T-helper 2 cell treated with Interferon-gamma antibody and Interleukin-4, amounts not matched to agents 100 ng/mL and 5 ng/mL, for 36 hours (primary cell): ENCODE measurements around the gene BANP. TPM values are rescaled to one million over a fixed set of nuclear protein-coding genes. Genes with fewer than 3 reads are reported as not detected.
"Not testable (repeated sequence)": the region's sequence is repeated elsewhere in the genome, so short reads cannot be mapped to it uniquely, and the experiment has no call there.

Experiments used
- intact Hi-C: fragments of 100-400 bp; cut with micrococcal nuclease; formaldehyde crosslinking; loops from one replicate; pipeline ENCODE4 v1.15.1; 2023
- total RNA-seq: library from RNA; stranded (reverse); gene quantifications from 2 replicates; pipeline ENCODE4 v1.2.3, GENCODE V29; 2022

The BANP gene
- total RNA-seq, 1 donor from 2014 or later, result 45.1 TPM

DNA sequence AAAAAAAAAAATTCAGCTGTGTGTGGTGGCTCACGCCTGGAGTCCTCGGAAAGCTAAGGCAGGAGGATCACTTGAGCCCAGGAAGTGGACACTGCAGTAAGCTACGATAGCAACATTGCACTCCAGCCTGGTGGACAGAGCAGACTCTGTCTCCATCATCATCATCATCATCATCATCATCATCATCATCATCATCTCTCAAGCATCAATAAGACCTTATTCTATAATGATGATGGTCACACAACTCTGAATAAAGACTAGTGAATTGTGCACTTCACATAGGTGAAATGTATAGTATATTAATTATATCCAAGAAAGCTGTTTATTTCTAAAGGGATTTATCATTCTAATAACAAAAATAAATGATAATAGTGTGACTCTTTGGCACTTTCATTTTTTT is 143.7 kb downstream of the BANP start:
- intact Hi-C loops, result not testable (repeated sequence)

DNA sequence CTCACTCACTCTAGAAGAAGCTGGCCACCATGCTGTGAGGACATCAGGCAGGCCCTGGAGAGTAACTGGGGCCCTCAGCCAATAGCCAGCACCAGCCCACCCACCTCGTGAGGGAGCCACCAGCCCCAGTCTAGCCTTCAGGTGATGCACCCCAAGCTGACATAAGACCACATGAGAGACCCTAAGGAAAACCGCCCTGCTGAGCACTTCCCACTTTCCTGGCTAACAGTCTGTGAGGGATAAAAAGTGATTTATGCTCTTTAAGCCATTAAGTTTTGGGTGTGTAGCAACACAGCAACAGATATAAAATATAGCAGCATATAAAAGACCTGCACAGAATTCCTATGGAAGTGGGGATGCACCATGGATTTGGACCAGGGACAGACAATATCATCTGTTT is 145.4 kb downstream of the BANP start:
- intact Hi-C loops, result not testable (repeated sequence)

- intact Hi-C loops, result not testable (repeated sequence)
These were observed 147.7 kb downstream of the BANP start for GRCh38 chr16:88098731-88099562.

DNA sequence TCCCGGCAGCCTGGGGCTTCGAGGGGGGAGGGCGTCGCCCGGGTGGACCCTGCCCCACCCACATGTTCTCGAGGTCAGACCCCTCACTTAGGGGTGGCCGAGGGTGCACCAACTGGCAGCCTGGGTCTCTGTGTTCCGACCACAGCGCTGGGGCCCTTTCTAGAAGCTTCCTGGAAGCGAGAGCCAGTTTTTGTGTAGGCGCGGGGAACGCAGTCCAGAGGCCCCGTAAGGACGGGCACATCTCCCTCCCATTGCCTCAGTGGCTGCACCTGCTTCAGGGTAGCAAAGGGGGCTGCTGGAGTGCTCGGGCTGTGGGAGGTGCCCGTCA is 148.3 kb downstream of the BANP start:
- intact Hi-C loops, result no loop called here

GRCh38 chr16:88099956-88100355 is 148.7 kb downstream of the BANP start:
- intact Hi-C loops, result not testable (repeated sequence)

GRCh38 chr16:88100801-88101622 is 149.8 kb downstream of the BANP start:
- intact Hi-C loops, result not testable (repeated sequence)

DNA sequence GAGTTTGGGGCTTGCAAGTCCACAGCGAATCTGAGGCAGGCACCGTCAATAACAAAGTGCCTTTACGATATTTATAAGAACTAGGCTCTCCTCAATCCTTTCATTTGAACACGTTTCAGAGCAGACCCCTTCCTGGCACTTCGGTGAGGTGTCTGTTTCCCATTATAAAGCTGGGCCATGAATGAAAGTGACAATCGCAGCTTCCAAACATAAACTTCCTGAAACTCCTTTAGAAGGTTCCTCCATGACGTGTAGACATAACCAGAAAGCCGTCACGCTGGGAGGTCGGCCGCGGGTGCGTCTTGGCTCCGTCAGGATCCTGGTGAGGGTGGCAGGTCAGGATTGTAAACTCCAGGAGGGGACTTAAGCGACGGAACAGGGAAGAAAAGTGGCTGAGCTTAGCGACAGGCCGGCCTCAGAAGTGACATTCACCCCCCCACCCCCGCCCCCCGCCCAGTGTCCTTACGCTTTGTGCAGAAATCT is 150.4 kb downstream of the BANP start:
- intact Hi-C loops, result not testable (repeated sequence)

DNA sequence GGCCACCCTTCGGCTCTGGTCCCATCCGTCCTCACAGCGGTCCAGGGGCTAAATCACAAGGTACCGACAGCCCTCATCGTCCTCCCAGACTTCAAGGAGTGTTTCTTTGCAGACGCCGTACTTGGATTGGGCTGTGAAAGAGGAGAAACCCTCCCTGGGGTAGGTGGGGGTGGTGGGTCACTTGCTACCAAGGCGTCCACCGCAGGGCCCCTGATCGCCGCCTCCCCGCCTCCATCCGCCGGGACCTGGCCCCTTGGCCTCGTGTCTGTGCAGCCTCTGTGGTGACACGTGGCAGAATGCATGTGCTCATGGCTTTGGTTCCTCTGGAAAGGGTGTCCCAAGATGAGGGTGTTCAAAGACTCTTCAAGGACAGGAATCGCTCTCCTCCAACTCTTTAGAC is 151.4 kb downstream of the BANP start:
- intact Hi-C loops, result no loop called here

DNA sequence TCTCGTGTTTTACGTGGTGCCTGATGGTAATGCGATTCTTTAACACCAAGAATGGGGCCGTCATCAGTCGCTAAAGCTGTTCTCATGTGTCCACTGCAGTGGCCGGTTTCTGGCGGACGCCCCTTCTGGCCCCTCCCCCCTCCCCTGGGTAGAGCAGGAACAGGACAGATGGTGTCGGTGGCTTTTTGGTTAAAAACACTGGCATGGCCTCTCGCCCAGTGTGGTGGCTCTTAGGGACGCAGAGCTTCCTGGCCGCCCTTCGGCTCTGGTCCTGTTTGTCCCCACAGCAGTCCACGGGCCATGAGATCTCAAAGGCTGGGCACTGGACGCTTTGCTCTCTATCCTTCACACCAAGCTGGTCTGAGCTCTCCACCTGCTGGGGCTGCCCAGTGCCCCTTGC is 151.8 kb downstream of the BANP start:
- intact Hi-C loops, result no loop called here

DNA sequence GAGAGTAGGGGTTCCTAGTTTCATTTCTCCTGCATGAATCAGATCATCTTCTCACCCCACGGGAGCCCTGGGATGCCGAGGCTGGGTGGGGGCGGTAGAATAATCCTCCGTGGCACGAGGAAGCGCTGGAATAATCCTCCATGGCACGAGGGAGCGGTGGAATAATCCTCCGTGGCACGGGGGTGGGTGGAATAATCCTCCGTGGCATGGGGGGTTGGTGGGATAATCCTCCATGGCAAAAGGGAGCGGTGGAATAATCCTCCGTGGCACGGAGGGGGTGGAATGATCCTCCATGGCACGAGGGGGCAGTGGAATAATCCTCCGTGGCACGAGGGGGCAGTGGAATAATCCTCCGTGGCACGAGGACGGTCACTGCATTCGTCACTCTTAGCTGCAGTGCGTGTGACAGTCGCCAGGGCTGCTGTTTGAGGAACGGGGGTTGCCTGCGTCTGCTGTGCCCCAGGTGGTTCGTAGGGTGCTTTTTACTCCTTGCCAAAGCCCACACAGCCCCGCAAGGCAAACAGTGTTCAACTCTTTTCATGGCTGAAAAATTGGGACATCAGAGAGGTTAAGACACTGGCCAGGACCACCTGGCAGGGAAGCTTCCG is 152.5 kb downstream of the BANP start:
- intact Hi-C loops, result no loop called here

- intact Hi-C loops, result not testable (repeated sequence)
These were observed 153.1 kb downstream of the BANP start for GRCh38 chr16:88104363-88104762.

DNA sequence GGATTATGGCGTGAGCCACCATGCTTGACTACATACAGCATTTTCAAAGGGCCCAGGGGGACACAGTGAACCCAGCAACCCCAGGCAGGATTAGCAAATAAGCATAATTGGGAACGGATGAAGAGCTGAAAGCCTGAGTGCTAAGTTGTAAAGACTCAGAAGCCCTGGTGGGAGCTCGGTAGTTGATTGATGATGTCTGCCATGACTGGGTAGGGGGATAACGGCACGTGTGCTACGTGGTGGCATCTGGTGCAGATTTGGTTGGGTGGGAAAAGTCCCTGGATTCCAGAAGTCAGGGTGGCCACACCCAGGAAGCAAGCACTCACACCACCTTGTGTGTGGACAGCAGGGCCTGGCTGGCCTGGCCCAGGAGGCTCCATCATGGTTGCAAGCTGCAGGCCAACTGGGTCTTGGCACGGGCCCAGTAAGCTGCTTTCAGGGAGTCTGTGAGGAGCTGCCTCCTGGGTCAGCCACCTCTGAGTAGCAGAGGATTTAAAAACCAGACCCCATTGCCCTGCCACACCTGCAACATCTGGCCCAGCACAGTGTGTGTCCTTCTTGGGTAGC is 154.4 kb downstream of the BANP start:
- intact Hi-C loops, result not testable (repeated sequence)

GRCh38 chr16:88106566-88106965 is 155.3 kb downstream of the BANP start:
- intact Hi-C loops, result not testable (repeated sequence)

DNA sequence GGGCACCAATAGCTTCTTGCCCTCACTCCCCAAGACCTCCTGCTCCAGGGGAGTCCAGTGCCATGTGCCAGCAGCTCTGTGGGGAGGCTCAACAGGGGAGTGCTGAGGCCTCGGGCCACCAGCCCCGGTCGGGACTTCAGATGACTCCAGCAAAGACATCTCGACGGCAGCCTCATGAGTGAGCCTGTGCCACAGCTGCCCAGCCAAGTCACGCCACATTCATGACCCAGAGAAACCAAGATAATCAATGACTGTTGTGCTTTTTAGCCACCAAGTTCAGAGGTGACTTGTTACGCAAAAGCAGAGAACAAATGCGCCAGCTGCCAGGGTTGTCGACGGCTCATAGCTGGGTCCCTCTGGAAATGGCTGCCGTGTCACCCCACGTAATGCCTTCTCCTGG is 157.5 kb downstream of the BANP start:
- intact Hi-C loops, result no loop called here

GRCh38 chr16:88109726-88110621 is 158.7 kb downstream of the BANP start:
- intact Hi-C loops, result not testable (repeated sequence)

GRCh38 chr16:88110875-88111494 is 159.8 kb downstream of the BANP start:
- intact Hi-C loops, result not testable (repeated sequence)

DNA sequence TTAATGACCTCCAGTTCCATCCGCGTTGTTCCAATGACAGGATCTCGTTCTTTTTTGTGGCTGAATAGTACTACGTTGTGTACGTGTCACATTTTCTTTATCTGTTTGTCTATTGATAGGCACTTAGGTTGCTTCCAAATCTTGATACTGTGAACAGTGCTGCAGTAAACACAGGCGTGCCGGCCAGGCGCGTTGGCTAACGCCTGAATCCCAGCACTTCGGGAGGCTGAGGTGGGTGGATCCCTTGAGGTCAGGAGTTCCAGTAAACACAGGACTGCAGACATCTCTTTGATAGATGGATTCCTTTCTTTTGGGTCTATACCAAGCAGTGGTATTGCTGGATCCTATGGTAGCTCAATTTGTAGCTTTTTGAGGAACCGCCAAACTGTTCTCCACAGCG is 160.7 kb downstream of the BANP start:
- intact Hi-C loops, result not testable (repeated sequence)

- intact Hi-C loops, result no loop called here
These were observed 162.4 kb downstream of the BANP start for GRCh38 chr16:88113545-88114045.

DNA sequence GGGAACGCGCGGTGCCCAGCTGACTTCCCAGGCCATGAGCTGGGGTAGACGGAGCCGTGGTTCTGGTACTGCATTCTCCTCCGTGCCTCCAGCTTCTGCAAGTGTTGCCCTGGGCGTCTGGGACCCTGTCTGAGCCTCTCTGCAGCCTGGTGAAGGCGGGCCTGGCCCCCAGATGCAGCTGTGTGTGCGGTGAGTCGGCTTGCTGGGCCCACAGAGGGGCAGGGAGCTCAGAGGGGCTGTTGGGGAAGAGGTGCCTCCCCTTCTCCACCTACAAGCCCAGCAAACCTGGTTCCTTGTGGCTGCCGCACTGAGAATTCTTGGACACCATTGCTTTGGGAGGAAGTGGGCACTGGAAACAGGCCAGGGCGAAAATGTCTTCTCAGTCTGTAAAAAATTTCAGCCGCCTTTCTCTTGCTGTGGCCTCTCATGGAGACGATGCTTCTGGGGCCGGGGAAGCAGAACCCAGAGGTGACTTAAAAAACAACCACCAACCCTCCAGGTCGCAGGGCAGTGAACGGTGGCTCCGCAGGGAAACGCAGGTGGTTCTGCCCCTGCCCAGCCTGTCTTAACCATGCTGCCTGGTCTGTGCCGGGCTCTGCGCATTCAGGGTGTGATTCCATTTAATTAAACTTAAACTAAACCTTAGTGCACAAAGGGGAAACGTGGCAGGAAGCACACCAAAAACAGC is 163.5 kb downstream of the BANP start:
- intact Hi-C loops, result not testable (repeated sequence)
